ENCODE measurements around the gene WDR1. TPM values are rescaled to one million over a fixed set of nuclear protein-coding genes. Genes with fewer than 3 reads are reported as not detected.

WDR1 gene
- total RNA-seq, 1 experiment from 2014 or later: 227 TPM

DNA sequence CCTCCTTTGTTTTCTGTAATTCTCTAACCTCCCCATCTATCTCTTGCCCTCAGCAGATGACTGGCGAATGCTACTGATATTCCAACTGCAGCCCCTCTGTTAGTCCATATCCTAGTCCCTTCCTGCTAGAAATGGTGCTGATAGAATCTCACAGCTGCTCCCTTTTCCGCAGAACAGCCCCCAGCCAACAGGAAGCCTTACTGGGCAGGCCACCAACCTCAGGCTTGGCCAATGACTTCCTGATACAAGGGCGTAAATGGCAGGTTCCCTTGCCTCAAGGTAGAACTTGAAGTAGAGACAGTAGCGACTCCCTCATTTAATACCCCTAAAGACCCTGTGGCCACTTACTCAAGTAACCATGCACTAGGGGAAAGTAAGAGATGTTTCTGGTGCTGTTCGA, 68.6 kb downstream of the WDR1 start:
- H3K27me3 ChIP-seq (replicated peaks; ENCODE audit: insufficient read depth, low read depth, low read length, poor library complexity): peaks cover 24% of the 10 kb centered on the region
- H3K27ac ChIP-seq (ENCODE audit: low read depth, low read length, poor library complexity, severe bottlenecking): no peak overlapping the region
- no peaks in the 10 kb centered on the region for H3K36me3 ChIP-seq (ENCODE audit: insufficient read depth, low read length, poor library complexity, severe bottlenecking)
- ChIA-PET POLR2A (ENCODE audit: low non-redundant PET) (no interaction called here), CTCF (no interaction called here)
- TF ChIP-seq, protein P1, sequence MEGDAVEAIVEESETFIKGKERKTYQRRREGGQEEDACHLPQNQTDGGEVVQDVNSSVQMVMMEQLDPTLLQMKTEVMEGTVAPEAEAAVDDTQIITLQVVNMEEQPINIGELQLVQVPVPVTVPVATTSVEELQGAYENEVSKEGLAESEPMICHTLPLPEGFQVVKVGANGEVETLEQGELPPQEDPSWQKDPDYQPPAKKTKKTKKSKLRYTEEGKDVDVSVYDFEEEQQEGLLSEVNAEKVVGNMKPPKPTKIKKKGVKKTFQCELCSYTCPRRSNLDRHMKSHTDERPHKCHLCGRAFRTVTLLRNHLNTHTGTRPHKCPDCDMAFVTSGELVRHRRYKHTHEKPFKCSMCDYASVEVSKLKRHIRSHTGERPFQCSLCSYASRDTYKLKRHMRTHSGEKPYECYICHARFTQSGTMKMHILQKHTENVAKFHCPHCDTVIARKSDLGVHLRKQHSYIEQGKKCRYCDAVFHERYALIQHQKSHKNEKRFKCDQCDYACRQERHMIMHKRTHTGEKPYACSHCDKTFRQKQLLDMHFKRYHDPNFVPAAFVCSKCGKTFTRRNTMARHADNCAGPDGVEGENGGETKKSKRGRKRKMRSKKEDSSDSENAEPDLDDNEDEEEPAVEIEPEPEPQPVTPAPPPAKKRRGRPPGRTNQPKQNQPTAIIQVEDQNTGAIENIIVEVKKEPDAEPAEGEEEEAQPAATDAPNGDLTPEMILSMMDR (conservative IDR thresholded peaks at IDR 0.05; ENCODE audit: low read depth, low read length): no peak
- no peak for TF ChIP-seq EZH2 (IDR thresholded peaks at IDR 0.05; ENCODE audit: borderline replicate concordance, low read depth, low read length, poor library complexity, severe bottlenecking)
- H3K4me1 ChIP-seq (ENCODE audit: insufficient read depth, low read length, poor library complexity, severe bottlenecking): no peaks in the 10 kb centered on the region
- no peaks in the 10 kb centered on the region for H3K9me3 ChIP-seq (ENCODE audit: low read depth, low read length, poor library complexity, severe bottlenecking)
- intact Hi-C loops (cut with micrococcal nuclease; ENCODE audit: unreplicated experiment): no loop called here
- no peak for DNase-seq (ENCODE audit: low spot score)
- BruUV-seq (replicated peaks): no TSS peak
- no peak overlapping the region for H3K4me3 ChIP-seq (ENCODE audit: low read depth, low read length, poor library complexity, severe bottlenecking)

DNA sequence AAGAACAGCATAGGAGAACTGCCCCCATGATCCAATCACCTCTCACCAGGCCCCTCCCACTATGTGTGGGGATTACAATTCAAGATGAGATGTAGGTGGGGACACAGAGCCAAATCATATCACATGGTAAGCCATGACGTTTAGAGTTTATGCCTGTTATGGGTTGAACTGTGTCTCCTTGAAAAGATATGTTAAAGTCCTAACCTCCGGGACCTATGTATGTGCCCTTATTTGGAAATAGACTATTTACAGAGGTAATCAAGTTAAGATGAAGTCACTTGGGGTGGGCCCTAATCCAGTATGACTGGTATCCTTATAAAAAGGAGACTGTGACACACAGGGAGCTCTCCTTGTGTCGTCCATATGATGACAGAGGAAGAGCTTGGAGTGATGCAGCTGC, 70.1 kb downstream of the WDR1 start:
- Histone ChIP-seq H3K4me3 (ENCODE audit: low read depth, low read length, poor library complexity, severe bottlenecking) (no peak overlapping the region), H3K27me3 (replicated peaks; ENCODE audit: insufficient read depth, low read depth, low read length, poor library complexity) (peaks cover 25% of the 10 kb centered on the region), H3K27ac (ENCODE audit: low read depth, low read length, poor library complexity, severe bottlenecking) (no peak overlapping the region), H3K36me3 (ENCODE audit: insufficient read depth, low read length, poor library complexity, severe bottlenecking) (no peaks in the 10 kb centered on the region), H3K9me3 (ENCODE audit: low read depth, low read length, poor library complexity, severe bottlenecking) (no peaks in the 10 kb centered on the region), H3K4me1 (ENCODE audit: insufficient read depth, low read length, poor library complexity, severe bottlenecking) (no peaks in the 10 kb centered on the region)
- intact Hi-C loops (cut with micrococcal nuclease; ENCODE audit: unreplicated experiment): no loop called here
- DNase-seq (ENCODE audit: low spot score): no peak
- ChIA-PET CTCF (no interaction called here), POLR2A (ENCODE audit: low non-redundant PET) (no interaction called here)
- no peak for TF ChIP-seq EZH2 (IDR thresholded peaks at IDR 0.05; ENCODE audit: borderline replicate concordance, low read depth, low read length, poor library complexity, severe bottlenecking)
- TF ChIP-seq, protein P1 (conservative IDR thresholded peaks at IDR 0.05; ENCODE audit: low read depth, low read length): no peak
- BruUV-seq (replicated peaks): no TSS peak

DNA sequence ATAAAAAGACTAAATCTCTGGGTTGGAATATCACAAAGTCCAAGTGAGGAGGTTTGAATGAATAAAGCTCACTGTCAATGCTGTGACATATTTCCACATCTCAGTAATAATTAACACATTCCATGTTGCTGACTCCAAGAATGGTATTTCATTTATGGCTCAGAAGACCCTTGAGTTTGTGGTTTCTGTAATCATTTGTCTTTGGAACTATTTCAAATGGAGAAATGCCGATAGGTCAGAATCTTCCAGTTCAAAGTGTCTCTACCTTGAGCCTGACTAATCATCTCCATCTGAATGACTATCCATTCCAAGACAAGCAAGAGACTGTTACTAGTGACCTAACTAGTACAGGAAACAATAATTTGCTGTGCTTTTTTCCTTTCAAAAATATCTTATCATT, 71.1 kb downstream of the WDR1 start:
- ChIA-PET CTCF (no interaction called here), POLR2A (ENCODE audit: low non-redundant PET) (no interaction called here)

More for the DNA sequence above, 71.1 kb downstream of the WDR1 start:
- peaks cover 26% of the 10 kb centered on the region for H3K27me3 ChIP-seq (replicated peaks; ENCODE audit: insufficient read depth, low read depth, low read length, poor library complexity)
- no peaks in the 10 kb centered on the region for H3K4me1 ChIP-seq (ENCODE audit: insufficient read depth, low read length, poor library complexity, severe bottlenecking)
- no TSS peak for BruUV-seq (replicated peaks)
- intact Hi-C loops (cut with micrococcal nuclease; ENCODE audit: unreplicated experiment): no loop called here
- DNase-seq (ENCODE audit: low spot score): no peak
- no peaks in the 10 kb centered on the region for H3K9me3 ChIP-seq (ENCODE audit: low read depth, low read length, poor library complexity, severe bottlenecking)
- TF ChIP-seq EZH2 (IDR thresholded peaks at IDR 0.05; ENCODE audit: borderline replicate concordance, low read depth, low read length, poor library complexity, severe bottlenecking): no peak
- TF ChIP-seq, protein P1 (conservative IDR thresholded peaks at IDR 0.05; ENCODE audit: low read depth, low read length): no peak
- no peak overlapping the region for H3K27ac ChIP-seq (ENCODE audit: low read depth, low read length, poor library complexity, severe bottlenecking)
- no peaks in the 10 kb centered on the region for H3K36me3 ChIP-seq (ENCODE audit: insufficient read depth, low read length, poor library complexity, severe bottlenecking)
- H3K4me3 ChIP-seq (ENCODE audit: low read depth, low read length, poor library complexity, severe bottlenecking): no peak overlapping the region
